Hepatocyte (in vitro differentiated cells): Measurements from ENCODE around the gene ALDH1A2.

ENCODE experiments used
- EZH2 ChIP-seq: fragments of 200-600 bp; sonication (generic); IDR thresholded peaks from 2 replicates; pipeline ENCODE4 v1.6.1; 2016; ENCODE audit warnings: antibody characterized with exemption, mild to moderate bottlenecking, borderline replicate concordance
- EZH2phosphoT487 ChIP-seq: fragments of 200-600 bp; sonication (generic); IDR thresholded peaks from one replicate; pipeline ENCODE4 v1.6.1; 2018; ENCODE audit warnings: antibody characterized with exemption, mild to moderate bottlenecking, low read depth, moderate library complexity; ENCODE audit not compliant: unreplicated experiment, severe bottlenecking
- TF ChIP-seq, protein P1 (sequence below): fragments of 200-600 bp; sonication (generic); IDR thresholded peaks from 2 replicates; pipeline ENCODE4 v1.5.1; 2016; ENCODE audit warnings: antibody characterized with exemption, mild to moderate bottlenecking; ENCODE audit not compliant: poor library complexity

DNA sequence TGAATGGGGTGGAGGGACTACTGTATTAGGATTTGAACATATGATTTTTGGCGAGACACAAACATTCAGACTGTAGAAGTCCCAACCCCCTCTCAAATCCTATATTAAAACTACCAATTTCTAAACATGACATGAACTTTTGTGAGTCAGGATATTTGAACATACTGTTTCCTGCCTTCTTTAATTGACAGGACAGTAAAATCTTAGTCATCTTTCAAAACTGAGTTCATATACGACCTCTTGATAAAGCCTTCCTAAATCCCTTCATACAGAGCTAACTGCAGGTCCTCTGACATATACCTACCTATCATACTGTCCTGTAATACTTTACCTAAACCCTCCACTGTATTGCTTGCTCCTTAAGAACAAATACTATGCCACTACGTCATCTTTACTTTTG, 23.5 kb downstream of the ALDH1A2 start:
- TF ChIP-seq, protein P1, sequence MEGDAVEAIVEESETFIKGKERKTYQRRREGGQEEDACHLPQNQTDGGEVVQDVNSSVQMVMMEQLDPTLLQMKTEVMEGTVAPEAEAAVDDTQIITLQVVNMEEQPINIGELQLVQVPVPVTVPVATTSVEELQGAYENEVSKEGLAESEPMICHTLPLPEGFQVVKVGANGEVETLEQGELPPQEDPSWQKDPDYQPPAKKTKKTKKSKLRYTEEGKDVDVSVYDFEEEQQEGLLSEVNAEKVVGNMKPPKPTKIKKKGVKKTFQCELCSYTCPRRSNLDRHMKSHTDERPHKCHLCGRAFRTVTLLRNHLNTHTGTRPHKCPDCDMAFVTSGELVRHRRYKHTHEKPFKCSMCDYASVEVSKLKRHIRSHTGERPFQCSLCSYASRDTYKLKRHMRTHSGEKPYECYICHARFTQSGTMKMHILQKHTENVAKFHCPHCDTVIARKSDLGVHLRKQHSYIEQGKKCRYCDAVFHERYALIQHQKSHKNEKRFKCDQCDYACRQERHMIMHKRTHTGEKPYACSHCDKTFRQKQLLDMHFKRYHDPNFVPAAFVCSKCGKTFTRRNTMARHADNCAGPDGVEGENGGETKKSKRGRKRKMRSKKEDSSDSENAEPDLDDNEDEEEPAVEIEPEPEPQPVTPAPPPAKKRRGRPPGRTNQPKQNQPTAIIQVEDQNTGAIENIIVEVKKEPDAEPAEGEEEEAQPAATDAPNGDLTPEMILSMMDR: no peak
- TF ChIP-seq EZH2 (no peak), EZH2phosphoT487 (no peak)
